Measurements from ENCODE around the gene CPB2. TPM values are rescaled to one million over a fixed set of nuclear protein-coding genes. Genes with fewer than 3 reads are reported as not detected.

The CPB2 gene
- total RNA-seq, 1 experiment from 2014 or later, result 0.15 TPM

DNA sequence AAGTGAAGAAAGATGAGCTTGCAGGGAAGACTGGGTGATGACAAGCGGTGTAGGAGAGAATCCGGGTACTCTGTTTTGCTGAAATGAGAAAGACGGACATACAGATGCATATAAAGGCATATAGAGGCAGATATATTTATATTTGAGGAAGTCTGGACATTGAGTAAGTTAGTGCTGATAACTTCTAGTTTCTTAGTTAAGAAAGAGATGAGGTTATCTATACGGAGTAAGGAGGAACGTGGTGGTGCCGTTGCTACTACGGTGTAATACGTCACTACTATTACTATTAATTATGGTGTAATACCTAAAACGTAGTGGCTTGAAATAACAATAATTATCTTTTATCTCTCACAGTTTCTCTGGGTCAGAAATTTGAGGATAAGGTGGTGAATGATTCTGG is 9.8 kb upstream of the CPB2 start:
- ChIA-PET RAD21 (ENCODE audit: low non-redundant PET in 1 of 2, low total read pairs in 2 of 2, uncharacterized antibody in 2 of 2, unreplicated experiment in 2 of 2) (interaction anchor here in 1 of 2 experiments (0.6 kb wide), 1 partner anchor 614 kb away, joined by 4 read pairs; no protein-coding TSS in a partner anchor), POLR2A (no interaction called here), CTCF (no interaction called here)
- no peak for ATAC-seq
- Histone ChIP-seq H3K27me3 (ENCODE audit: insufficient read depth, low read length) (no peaks in the 10 kb centered on the region; the same call in 1 of the 2 replicates), H3K9ac (ENCODE audit: low read length) (no peak overlapping the region), H3K79me2 (ENCODE audit: insufficient read depth, low read length) (no peaks in the 10 kb centered on the region), H3K9me2 (ENCODE audit: insufficient read depth) (no peaks in the 10 kb centered on the region), H3K4me2 (ENCODE audit: low read length) (no peak overlapping the region), H3K9me3 (ENCODE audit: control insufficient read depth in 1 of 2, insufficient read depth in 1 of 2, low read depth in 1 of 2, low read length in 2 of 2) (no peaks in the 10 kb centered on the region), H3K36me3 (ENCODE audit: control insufficient read depth in 1 of 2, insufficient read depth in 2 of 2, low read length in 2 of 2) (no peaks in the 10 kb centered on the region), H2AFZ (ENCODE audit: low read depth, low read length, poor library complexity, severe bottlenecking) (no peak overlapping the region), H4K20me1 (ENCODE audit: insufficient read depth) (no peaks in the 10 kb centered on the region), H3K4me1 (ENCODE audit: control insufficient read depth in 1 of 2, insufficient read depth in 2 of 2, low read length in 2 of 2) (no peaks in the 10 kb centered on the region; a peak in 1 of 4 replicates), H3K27ac (ENCODE audit: low read depth, low read length) (no peak overlapping the region), H3K4me3 (replicated peaks in 1 of 2; ENCODE audit: low read depth in 1 of 2, low read length in 2 of 2) (no peak overlapping the region)
- intact Hi-C loops (cut with micrococcal nuclease), result no loop called here
- TF ChIP-seq, protein P1, sequence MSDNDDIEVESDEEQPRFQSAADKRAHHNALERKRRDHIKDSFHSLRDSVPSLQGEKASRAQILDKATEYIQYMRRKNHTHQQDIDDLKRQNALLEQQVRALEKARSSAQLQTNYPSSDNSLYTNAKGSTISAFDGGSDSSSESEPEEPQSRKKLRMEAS (IDR thresholded peaks at IDR 0.05), result no peak
- TF ChIP-seq RAD21 (IDR thresholded peaks at IDR 0.05; ENCODE audit: low read depth) (no peak), ZFX (IDR thresholded peaks at IDR 0.05) (no peak)
- no TSS peak for BruUV-seq (replicated peaks)
- no peak for DNase-seq (ENCODE audit: low read depth, low spot score)

DNA sequence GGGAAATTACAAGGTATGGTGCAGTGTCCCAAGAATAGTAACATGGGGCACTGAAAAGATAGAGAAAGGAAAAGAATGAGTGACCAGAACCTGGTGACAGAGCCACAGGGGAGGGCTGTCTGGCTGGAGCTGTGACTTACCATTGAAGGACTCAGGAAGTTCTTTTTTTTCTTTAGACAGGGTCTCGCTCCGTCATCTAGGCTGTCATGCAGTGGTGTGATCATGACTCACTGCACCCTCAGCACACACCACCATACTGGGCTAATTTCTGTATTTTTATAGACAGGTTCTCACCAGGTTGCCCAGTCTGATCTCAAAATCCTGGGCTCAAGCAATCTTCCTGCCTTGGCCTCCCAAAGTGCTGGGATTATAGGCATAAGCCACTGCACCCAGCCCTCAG is 8.8 kb upstream of the CPB2 start:
- Histone ChIP-seq H3K4me1 (ENCODE audit: control insufficient read depth in 1 of 2, insufficient read depth in 2 of 2, low read length in 2 of 2) (no peaks in the 10 kb centered on the region), H3K27ac (ENCODE audit: low read depth, low read length) (no peak overlapping the region), H3K27me3 (ENCODE audit: insufficient read depth, low read length) (no peaks in the 10 kb centered on the region; the same call in 1 of the 2 replicates), H3K9me3 (ENCODE audit: control insufficient read depth in 1 of 2, insufficient read depth in 1 of 2, low read depth in 1 of 2, low read length in 2 of 2) (no peaks in the 10 kb centered on the region), H3K4me2 (ENCODE audit: low read length) (no peak overlapping the region), H3K9me2 (ENCODE audit: insufficient read depth) (no peaks in the 10 kb centered on the region), H3K36me3 (ENCODE audit: control insufficient read depth in 1 of 2, insufficient read depth in 2 of 2, low read length in 2 of 2) (no peaks in the 10 kb centered on the region), H4K20me1 (ENCODE audit: insufficient read depth) (no peaks in the 10 kb centered on the region), H3K9ac (ENCODE audit: low read length) (no peak overlapping the region), H3K4me3 (replicated peaks in 1 of 2; ENCODE audit: low read depth in 1 of 2, low read length in 2 of 2) (no peak overlapping the region), H3K79me2 (ENCODE audit: insufficient read depth, low read length) (no peaks in the 10 kb centered on the region), H2AFZ (ENCODE audit: low read depth, low read length, poor library complexity, severe bottlenecking) (no peak overlapping the region)
- DNase-seq (ENCODE audit: low read depth, low spot score), result no peak
- ChIA-PET RAD21 (ENCODE audit: low non-redundant PET in 1 of 2, low total read pairs in 2 of 2, uncharacterized antibody in 2 of 2, unreplicated experiment in 2 of 2) (no interaction called here), CTCF (no interaction called here), POLR2A (no interaction called here)
- no peak for ATAC-seq
- TF ChIP-seq EGR1 (IDR thresholded peaks at IDR 0.05; ENCODE audit: low read depth) (no peak), POLR2AphosphoS5 (IDR thresholded peaks at IDR 0.05; ENCODE audit: low read depth, low read length) (no peak), EZH2phosphoT487 (IDR thresholded peaks at IDR 0.05; ENCODE audit: borderline replicate concordance) (no peak), TCF7L2 (IDR thresholded peaks at IDR 0.05; ENCODE audit: borderline replicate concordance, extremely low read depth, insufficient read depth, insufficient read length) (no peak), JUND (IDR thresholded peaks at IDR 0.05) (no peak), ELF1 (IDR thresholded peaks at IDR 0.05; ENCODE audit: borderline replicate concordance, low read depth) (no peak), EZH2 (IDR thresholded peaks at IDR 0.05) (no peak), ZNF274 (IDR thresholded peaks at IDR 0.05; ENCODE audit: low read depth, low read length) (no peak), YY1 (IDR thresholded peaks at IDR 0.05; ENCODE audit: extremely low read depth, insufficient replicate concordance, low read depth, low read length) (no peak), CBX3 (IDR thresholded peaks at IDR 0.05; ENCODE audit: low read depth) (no peak), SP1 (IDR thresholded peaks at IDR 0.05; ENCODE audit: low read depth) (no peak), POLR2A (IDR thresholded peaks at IDR 0.05; ENCODE audit: borderline replicate concordance, extremely low read depth, insufficient read depth, insufficient read length) (no peak)
- TF ChIP-seq, protein P2, sequence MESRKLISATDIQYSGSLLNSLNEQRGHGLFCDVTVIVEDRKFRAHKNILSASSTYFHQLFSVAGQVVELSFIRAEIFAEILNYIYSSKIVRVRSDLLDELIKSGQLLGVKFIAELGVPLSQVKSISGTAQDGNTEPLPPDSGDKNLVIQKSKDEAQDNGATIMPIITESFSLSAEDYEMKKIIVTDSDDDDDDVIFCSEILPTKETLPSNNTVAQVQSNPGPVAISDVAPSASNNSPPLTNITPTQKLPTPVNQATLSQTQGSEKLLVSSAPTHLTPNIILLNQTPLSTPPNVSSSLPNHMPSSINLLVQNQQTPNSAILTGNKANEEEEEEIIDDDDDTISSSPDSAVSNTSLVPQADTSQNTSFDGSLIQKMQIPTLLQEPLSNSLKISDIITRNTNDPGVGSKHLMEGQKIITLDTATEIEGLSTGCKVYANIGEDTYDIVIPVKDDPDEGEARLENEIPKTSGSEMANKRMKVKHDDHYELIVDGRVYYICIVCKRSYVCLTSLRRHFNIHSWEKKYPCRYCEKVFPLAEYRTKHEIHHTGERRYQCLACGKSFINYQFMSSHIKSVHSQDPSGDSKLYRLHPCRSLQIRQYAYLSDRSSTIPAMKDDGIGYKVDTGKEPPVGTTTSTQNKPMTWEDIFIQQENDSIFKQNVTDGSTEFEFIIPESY (IDR thresholded peaks at IDR 0.05; ENCODE audit: extremely low read depth, insufficient replicate concordance, low read length), result no peak
- TF ChIP-seq, protein P1 (IDR thresholded peaks at IDR 0.05), result no peak
- BruUV-seq (replicated peaks), result no TSS peak
- intact Hi-C loops (cut with micrococcal nuclease), result no loop called here

Data from HCT116 (cell line).